Colon (tissue), 2 donors: ENCODE data around the gene SERINC3.

Source experiments
- FAIRE-seq: peaks from 2 replicates; lab custom pipeline; 2012; peaks lifted over from hg19 to GRCh38; lab: Jason Lieb, UNC
- donor health status: control.
- donor health status: control.

Gene SERINC3

DNA sequence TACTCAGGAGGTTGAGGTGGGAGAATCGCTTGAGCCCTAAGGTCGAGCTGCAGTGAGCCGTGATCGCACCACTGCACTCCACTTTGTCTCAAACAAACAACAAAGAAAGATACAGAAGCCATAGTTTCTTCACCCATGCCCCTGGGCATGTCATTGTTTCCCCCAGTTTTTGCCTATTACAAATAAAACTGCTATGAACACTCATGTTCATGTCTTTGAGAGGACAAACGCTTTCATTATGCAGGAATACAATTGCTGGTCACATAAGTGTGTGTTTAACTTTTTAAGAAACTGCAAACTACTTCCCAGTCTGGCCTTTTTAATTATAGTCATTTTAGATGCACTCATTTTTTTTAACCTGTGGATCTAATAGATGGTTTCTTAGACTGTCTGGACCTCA lies 58.4 kb downstream of the SERINC3 start:
- no peak for FAIRE-seq

- no peak for FAIRE-seq
Observed at GRCh38 chr20:44461803-44462174, 60.1 kb downstream of the SERINC3 start.

DNA sequence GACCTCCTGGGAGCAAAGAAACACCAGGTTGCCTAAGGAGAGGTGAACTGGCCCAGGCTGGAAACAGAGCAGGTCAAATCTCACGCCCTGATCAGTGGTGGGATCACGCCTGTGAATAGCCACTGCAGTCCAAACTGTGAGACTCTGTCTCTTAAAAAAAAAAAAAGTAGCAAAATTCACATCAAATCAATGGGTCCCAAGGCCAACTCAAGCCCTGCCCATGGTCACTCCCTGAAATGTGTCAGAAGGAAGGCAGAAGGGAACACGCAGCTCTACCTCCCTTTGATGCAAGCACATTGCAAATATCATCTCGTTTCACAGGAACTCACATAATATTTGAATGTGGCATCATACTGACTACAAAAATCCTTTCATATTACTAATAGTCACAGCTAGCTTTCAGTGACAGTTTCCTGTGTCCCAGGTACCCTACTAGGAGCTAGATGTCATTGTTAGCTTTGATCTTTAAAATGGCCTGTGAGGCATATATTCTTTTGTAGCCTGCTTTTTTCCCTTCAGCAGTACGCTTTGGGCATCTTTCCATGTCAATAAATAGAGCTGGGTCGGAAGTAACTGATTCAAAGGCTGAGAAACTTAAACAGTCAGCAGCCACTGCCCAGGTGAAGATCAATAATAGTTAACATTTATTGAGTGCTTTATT lies 60.6 kb downstream of the SERINC3 start:
- FAIRE-seq, result no peak

DNA sequence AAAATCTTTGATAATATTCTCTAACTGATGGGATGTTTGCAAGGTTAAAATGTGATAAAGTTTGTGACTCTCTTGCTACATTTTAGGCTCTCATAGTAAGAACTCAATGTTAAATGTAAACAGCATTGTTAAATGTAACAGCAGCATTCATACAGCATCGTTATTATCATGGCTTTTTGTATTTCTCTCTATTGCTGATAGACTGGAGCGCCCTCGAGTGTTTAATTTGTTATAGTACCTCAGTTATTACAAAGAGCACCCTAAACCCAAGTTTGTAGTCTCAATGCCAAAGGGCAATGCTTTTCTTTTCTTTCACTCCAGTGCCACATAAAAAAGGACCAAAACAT lies 61.1 kb downstream of the SERINC3 start:
- no peak for FAIRE-seq

DNA sequence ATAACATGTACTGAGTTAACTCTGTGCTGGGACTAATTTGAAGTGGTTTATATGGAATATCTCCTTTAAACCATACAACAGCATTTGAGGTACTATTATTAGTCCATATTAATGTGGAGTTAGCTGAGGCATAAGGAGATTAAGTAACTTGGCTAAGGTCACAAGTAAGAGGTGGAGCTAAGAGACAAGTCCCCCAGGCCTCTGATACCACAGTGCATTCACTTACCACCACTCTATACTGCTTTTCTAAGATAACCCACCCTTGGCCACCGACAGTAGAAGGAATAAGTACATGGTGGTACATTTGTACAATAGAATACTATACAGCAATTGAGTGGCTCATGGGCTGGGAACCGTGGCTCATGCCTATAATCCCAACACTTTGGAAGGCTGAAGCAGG lies 62.6 kb downstream of the SERINC3 start:
- no peak for FAIRE-seq

DNA sequence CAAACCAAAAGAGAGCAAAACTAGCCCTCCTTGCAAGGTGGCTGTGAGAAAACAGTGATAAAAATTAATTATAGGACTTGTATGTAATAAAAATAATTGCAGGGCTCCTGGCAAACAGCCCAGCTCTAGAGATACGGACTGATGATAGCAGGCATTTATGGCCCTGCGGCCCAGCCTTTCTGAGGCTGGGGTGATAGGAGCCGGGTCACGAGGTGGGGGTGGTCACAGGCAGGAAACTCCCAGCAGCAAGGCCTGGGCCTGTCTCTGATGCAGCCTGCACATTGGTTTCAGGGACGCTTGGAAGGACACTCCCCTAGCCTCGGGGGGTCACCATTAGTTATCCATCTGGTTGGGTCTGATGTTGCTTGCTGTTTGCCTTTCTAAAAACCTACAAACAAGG lies 64.9 kb downstream of the SERINC3 start:
- no peak for FAIRE-seq

GRCh38 chr20:44456611-44457010 lies 65.3 kb downstream of the SERINC3 start:
- no peak for FAIRE-seq

DNA sequence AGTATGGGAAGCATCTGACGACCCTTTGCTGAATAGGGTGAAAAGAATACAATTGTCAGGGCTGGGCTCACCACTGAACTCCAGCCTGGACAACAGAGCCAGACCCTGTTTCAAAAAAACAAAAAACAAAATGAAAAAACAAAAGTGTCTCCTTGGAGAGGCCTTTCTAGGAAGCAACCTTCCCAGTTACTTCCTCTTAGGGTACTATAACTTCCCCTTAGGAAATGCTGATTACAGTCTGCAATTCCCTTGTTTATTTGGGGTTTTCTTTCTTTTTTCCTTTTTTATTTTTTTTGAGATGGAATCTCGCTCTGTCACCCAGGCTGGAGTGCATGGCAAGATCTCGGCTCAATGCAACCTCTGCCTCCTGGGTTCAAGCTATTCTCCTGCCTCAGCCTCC lies 66.7 kb downstream of the SERINC3 start:
- no peak for FAIRE-seq

DNA sequence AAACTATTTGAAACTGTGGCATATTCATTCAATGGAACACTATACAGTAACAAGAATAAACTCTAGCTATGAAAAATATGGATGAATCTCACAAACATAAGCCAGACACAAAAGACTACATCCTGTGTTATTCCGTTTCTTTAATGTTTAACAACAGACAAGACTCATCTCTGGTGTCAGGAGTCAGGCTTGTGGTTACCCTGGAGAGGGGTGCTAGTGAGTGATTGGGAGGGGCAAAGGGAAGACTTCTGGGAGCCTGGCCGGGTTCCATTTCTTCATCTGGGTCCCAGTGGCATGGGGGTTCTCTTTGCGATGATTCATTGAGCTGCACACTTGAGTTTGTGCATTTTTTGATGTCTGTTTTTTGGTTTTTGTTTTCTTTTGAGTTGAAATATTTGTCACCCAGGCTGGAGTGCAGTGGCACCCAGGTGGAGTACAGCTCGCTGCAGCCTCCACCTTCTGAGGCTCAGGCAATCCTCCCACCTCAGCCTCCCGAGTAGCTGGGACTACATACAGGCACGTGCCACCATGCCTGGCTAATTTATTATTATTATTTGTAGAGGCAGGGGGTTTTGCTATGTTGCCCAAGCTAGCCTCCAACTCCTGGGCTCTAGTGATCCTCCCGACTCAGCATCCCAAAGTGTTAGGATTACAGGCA lies 67.4 kb downstream of the SERINC3 start:
- no peak for FAIRE-seq

- FAIRE-seq, result no peak
Observed at GRCh38 chr20:44450903-44451450, 70.9 kb downstream of the SERINC3 start.

DNA sequence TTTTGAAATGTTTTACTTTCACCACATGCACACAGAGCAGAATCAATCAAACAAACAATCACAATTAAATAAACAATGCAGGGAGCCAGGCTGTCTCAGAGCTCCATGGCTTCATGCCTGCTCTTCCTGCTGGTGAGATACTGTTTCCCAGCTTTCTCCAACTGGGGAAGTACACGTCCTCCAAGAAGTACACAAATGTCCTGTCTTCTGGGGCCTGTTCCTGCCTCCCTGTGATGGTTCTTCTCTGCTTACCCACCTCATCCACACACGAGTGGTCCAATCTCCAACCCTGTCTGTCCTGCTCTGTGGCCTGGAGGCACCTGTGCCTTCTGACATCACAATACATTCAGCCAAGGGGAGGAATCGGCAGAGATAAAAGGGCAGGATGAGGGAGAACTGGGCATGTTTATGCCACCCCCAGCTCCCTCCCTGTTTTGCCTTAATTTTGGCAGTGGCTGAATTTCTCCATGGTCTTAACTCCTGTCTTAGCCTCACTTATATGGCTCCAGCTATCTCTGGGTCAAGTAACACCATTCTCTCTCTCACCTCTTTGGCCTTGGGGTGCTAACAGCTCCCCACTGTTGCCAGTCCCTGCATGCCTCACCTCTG lies 71.5 kb downstream of the SERINC3 start:
- no peak for FAIRE-seq

- FAIRE-seq, result no peak
Observed at GRCh38 chr20:44449864-44450263, 72.0 kb downstream of the SERINC3 start.

DNA sequence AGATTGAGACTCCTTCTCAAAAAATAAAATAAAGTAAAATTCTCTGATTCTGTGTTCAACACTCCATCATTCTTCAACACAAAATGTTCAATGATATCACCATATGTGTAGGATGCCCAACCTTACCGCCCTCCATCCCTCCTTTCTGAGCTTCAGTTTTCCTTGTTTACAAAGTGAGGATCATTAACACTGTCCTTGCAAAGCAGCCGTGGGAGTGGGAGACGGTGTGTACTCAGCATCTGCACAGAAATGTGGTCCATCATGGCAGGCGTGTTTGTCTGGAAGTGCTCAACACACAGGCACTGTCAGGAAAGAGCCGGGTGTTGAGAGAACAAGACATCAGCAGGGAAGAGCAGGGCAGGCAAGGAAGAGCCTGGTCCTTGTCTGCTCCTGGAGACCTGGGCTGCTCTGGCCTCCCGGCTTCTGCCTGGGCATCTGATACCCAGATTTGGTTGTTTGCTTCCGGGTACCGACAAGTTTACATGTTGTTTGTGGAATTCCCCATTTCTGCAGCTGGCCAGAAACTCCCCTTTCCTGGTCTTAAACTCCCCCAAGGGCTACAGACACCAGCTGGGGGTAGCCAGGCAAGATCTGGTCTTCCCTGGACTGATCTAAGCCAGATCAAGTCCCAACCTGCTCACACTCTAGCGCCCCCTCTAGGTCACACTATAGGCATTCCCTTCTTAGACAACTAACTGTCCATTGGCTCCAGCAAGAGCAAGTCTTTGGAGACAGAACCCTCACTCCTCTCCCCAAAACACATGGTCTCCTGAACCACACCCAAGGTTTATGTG lies 72.9 kb downstream of the SERINC3 start:
- no peak for FAIRE-seq

- FAIRE-seq, result no peak
Observed at GRCh38 chr20:44447827-44448419, 73.9 kb downstream of the SERINC3 start.
